ENCODE data around the gene DGLUCY.

The DGLUCY gene

DNA sequence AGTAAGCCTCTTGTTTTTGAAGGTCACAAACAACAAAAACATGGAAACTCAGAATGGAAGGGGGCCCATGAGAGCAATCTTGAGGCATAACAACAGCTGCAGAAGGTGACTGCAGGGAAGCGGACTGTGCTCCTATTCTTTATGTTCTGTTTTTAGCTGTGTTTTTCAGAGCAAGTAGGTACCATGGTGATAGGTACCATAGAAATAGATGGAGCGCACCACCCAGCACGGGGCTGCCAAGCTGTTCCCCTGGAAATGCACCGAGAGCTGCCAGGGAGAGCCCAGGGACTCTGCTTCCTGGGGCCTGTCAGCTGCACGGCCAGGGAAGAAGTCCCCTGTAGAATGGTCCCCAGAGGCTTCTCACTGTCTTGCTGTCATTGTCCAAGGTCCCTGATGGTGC, 32.8 kb downstream of the DGLUCY start:
- no peak overlapping the region for H3K27ac ChIP-seq (ENCODE audit: low read depth, low read length)
- H3K9ac ChIP-seq (ENCODE audit: low read length): no peak overlapping the region
- no peak overlapping the region for H3K4me2 ChIP-seq (ENCODE audit: low read length)
- no peak overlapping the region for H2BK12ac ChIP-seq (ENCODE audit: low read length)
- H4K8ac ChIP-seq (ENCODE audit: low read depth, low read length): no peak overlapping the region
- no peaks in the 10 kb centered on the region for H3K9me3 ChIP-seq (ENCODE audit: insufficient read depth, low read depth, low read length)
- no peak overlapping the region for H4K91ac ChIP-seq (ENCODE audit: low read depth, low read length)
- no peak overlapping the region for H3K4me3 ChIP-seq (ENCODE audit: low read depth, low read length)
- DNase-seq: no peak
- no peak overlapping the region for H2AK5ac ChIP-seq (ENCODE audit: low read length)
- no peak overlapping the region for H4K12ac ChIP-seq (ENCODE audit: low read depth, low read length)
- no peak overlapping the region for H2BK5ac ChIP-seq (ENCODE audit: low read depth, low read length, poor library complexity)
- H3K79me2 ChIP-seq (ENCODE audit: control insufficient read depth, insufficient read depth, low read length, poor library complexity): no peaks in the 10 kb centered on the region
- no peaks in the 10 kb centered on the region for H3K4me1 ChIP-seq (ENCODE audit: control insufficient read depth in 1 of 2, insufficient read depth in 2 of 2, low read length in 2 of 2)
- H3K27me3 ChIP-seq (ENCODE audit: insufficient read depth, low read length): no peaks in the 10 kb centered on the region
- H3K23ac ChIP-seq (ENCODE audit: low read length): no peak overlapping the region
- H3K4ac ChIP-seq (ENCODE audit: low read depth, low read length): no peak overlapping the region
- H3K14ac ChIP-seq (ENCODE audit: low read length): peak overlapping the region; percentile 26
- H3K18ac ChIP-seq (ENCODE audit: low read length): no peak overlapping the region
- H2BK120ac ChIP-seq (ENCODE audit: insufficient read depth, low read length, poor library complexity): no peak overlapping the region
- H3K36me3 ChIP-seq (ENCODE audit: control insufficient read depth in 1 of 2, insufficient read depth in 2 of 2, low read length in 2 of 2): peaks cover 1 to 8% of the 10 kb centered on the region in 2 experiments
- H3K79me1 ChIP-seq (ENCODE audit: low read length): no peaks in the 10 kb centered on the region
- no CpG with 5 or more reads among the region's 5 CpGs for WGBS (ENCODE audit: extremely low coverage, insufficient coverage, insufficient read length)
- no peak overlapping the region for H2AFZ ChIP-seq (ENCODE audit: insufficient read depth, low read length, poor library complexity)

DNA sequence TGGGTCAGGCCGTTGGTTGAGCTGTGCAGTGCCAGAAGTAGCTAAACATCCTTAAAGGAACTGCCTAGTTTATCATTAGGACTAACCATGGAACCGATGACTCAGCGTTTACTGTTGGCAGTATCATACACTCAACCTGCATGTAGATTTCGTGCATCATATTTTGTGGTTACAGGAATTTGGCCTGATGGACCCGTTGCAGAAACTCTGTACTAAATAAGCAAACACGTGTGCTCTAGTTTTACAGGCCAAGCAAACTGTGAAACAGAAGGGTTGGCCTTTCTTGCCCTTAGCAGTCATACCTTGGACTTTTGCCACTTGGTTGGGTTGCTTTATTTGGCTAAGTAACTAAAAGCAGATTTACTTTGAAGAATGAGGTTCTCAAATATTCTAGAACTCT, 35.6 kb downstream of the DGLUCY start:
- Histone ChIP-seq H2BK5ac (ENCODE audit: low read depth, low read length, poor library complexity) (no peak overlapping the region), H3K9me3 (ENCODE audit: insufficient read depth, low read depth, low read length) (no peaks in the 10 kb centered on the region), H3K79me1 (ENCODE audit: low read length) (no peaks in the 10 kb centered on the region), H3K27ac (ENCODE audit: low read depth, low read length) (no peak overlapping the region), H3K79me2 (ENCODE audit: control insufficient read depth, insufficient read depth, low read length, poor library complexity) (no peaks in the 10 kb centered on the region), H3K23ac (ENCODE audit: low read length) (no peak overlapping the region), H3K14ac (ENCODE audit: low read length) (no peak overlapping the region), H3K4me2 (ENCODE audit: low read length) (no peak overlapping the region), H3K18ac (ENCODE audit: low read length) (no peak overlapping the region), H3K4me3 (ENCODE audit: low read depth, low read length) (no peak overlapping the region), H3K4ac (ENCODE audit: low read depth, low read length) (no peak overlapping the region), H3K9ac (ENCODE audit: low read length) (no peak overlapping the region), H3K27me3 (ENCODE audit: insufficient read depth, low read length) (no peaks in the 10 kb centered on the region), H4K8ac (ENCODE audit: low read depth, low read length) (no peak overlapping the region), H2BK12ac (ENCODE audit: low read length) (no peak overlapping the region), H2AFZ (ENCODE audit: insufficient read depth, low read length, poor library complexity) (no peak overlapping the region), H3K4me1 (ENCODE audit: control insufficient read depth in 1 of 2, insufficient read depth in 2 of 2, low read length in 2 of 2) (no peaks in the 10 kb centered on the region), H2BK120ac (ENCODE audit: insufficient read depth, low read length, poor library complexity) (no peak overlapping the region), H2AK5ac (ENCODE audit: low read length) (no peak overlapping the region), H4K91ac (ENCODE audit: low read depth, low read length) (no peak overlapping the region), H3K36me3 (ENCODE audit: control insufficient read depth in 1 of 2, insufficient read depth in 2 of 2, low read length in 2 of 2) (peaks cover 1 to 6% of the 10 kb centered on the region in 2 experiments), H4K12ac (ENCODE audit: low read depth, low read length) (no peak overlapping the region)
- peak; percentile 69 to 88 for DNase-seq
- WGBS (ENCODE audit: extremely low coverage, insufficient coverage, insufficient read length): no CpG with 5 or more reads among the region's 6 CpGs

GRCh38 chr14:91152499-91152898, 38.6 kb downstream of the DGLUCY start:
- Histone ChIP-seq H2AFZ (ENCODE audit: insufficient read depth, low read length, poor library complexity) (no peak overlapping the region), H3K4me3 (ENCODE audit: low read depth, low read length) (no peak overlapping the region), H2BK5ac (ENCODE audit: low read depth, low read length, poor library complexity) (no peak overlapping the region), H3K4ac (ENCODE audit: low read depth, low read length) (no peak overlapping the region), H4K12ac (ENCODE audit: low read depth, low read length) (no peak overlapping the region), H4K8ac (ENCODE audit: low read depth, low read length) (no peak overlapping the region), H3K4me1 (ENCODE audit: control insufficient read depth in 1 of 2, insufficient read depth in 2 of 2, low read length in 2 of 2) (no peaks in the 10 kb centered on the region), H3K23ac (ENCODE audit: low read length) (no peak overlapping the region), H3K18ac (ENCODE audit: low read length) (no peak overlapping the region), H3K79me1 (ENCODE audit: low read length) (peaks cover under 1% of the 10 kb centered on the region), H3K36me3 (ENCODE audit: control insufficient read depth in 1 of 2, insufficient read depth in 2 of 2, low read length in 2 of 2) (peaks cover 0 to 1% of the 10 kb centered on the region in 2 experiments), H3K79me2 (ENCODE audit: control insufficient read depth, insufficient read depth, low read length, poor library complexity) (no peaks in the 10 kb centered on the region), H3K14ac (ENCODE audit: low read length) (no peak overlapping the region), H3K27ac (ENCODE audit: low read depth, low read length) (no peak overlapping the region), H3K9ac (ENCODE audit: low read length) (no peak overlapping the region), H2BK120ac (ENCODE audit: insufficient read depth, low read length, poor library complexity) (no peak overlapping the region), H3K27me3 (ENCODE audit: insufficient read depth, low read length) (no peaks in the 10 kb centered on the region), H4K91ac (ENCODE audit: low read depth, low read length) (no peak overlapping the region), H2BK12ac (ENCODE audit: low read length) (no peak overlapping the region), H3K4me2 (ENCODE audit: low read length) (no peak overlapping the region), H2AK5ac (ENCODE audit: low read length) (no peak overlapping the region), H3K9me3 (ENCODE audit: insufficient read depth, low read depth, low read length) (no peaks in the 10 kb centered on the region)
- DNase-seq: no peak
- no CpG with 5 or more reads among the region's 2 CpGs for WGBS (ENCODE audit: extremely low coverage, insufficient coverage, insufficient read length)

GRCh38 chr14:91153360-91153759, 39.5 kb downstream of the DGLUCY start:
- Histone ChIP-seq H3K23ac (ENCODE audit: low read length) (no peak overlapping the region), H3K79me2 (ENCODE audit: control insufficient read depth, insufficient read depth, low read length, poor library complexity) (peaks cover 2% of the 10 kb centered on the region), H3K4ac (ENCODE audit: low read depth, low read length) (no peak overlapping the region), H4K91ac (ENCODE audit: low read depth, low read length) (no peak overlapping the region), H2BK120ac (ENCODE audit: insufficient read depth, low read length, poor library complexity) (no peak overlapping the region), H3K14ac (ENCODE audit: low read length) (no peak overlapping the region), H3K36me3 (ENCODE audit: control insufficient read depth in 1 of 2, insufficient read depth in 2 of 2, low read length in 2 of 2) (peaks cover 0 to 4% of the 10 kb centered on the region in 2 experiments), H3K9me3 (ENCODE audit: insufficient read depth, low read depth, low read length) (no peaks in the 10 kb centered on the region), H2BK12ac (ENCODE audit: low read length) (no peak overlapping the region), H4K12ac (ENCODE audit: low read depth, low read length) (no peak overlapping the region), H3K79me1 (ENCODE audit: low read length) (peaks cover 6% of the 10 kb centered on the region), H2AFZ (ENCODE audit: insufficient read depth, low read length, poor library complexity) (no peak overlapping the region), H3K27ac (ENCODE audit: low read depth, low read length) (no peak overlapping the region), H3K4me2 (ENCODE audit: low read length) (no peak overlapping the region), H3K18ac (ENCODE audit: low read length) (no peak overlapping the region), H3K4me3 (ENCODE audit: low read depth, low read length) (no peak overlapping the region), H3K4me1 (ENCODE audit: control insufficient read depth in 1 of 2, insufficient read depth in 2 of 2, low read length in 2 of 2) (peaks cover 3 to 4% of the 10 kb centered on the region in 2 experiments), H3K27me3 (ENCODE audit: insufficient read depth, low read length) (no peaks in the 10 kb centered on the region), H4K8ac (ENCODE audit: low read depth, low read length) (no peak overlapping the region), H2AK5ac (ENCODE audit: low read length) (no peak overlapping the region), H3K9ac (ENCODE audit: low read length) (no peak overlapping the region), H2BK5ac (ENCODE audit: low read depth, low read length, poor library complexity) (no peak overlapping the region)
- DNase-seq: no peak
- no CpG with 5 or more reads among the region's 9 CpGs for WGBS (ENCODE audit: extremely low coverage, insufficient coverage, insufficient read length)

Measured in trophoblast cell (in vitro differentiated cells and primary cell).